Upper lobe of right lung (tissue), 1 donor: ENCODE data around the gene RNF207. TPM values are rescaled to one million over a fixed set of nuclear protein-coding genes. Genes with fewer than 3 reads are reported as not detected.

ENCODE experiments used
- ATAC-seq: fragments of 200-7000 bp; cut with Tn5 transposase; one replicate; pipeline ENCODE4 v1.9.1; 2020; ENCODE audit warnings: mild to moderate bottlenecking, moderate library complexity
- DNase-seq: peaks from one replicate; pipeline ENCODE4 v3.0.0-alpha.2; 2020
- H3K27ac ChIP-seq: fragments of 200-600 bp; one replicate; pipeline ENCODE4 v1.8.0; 2022
- H3K27me3 ChIP-seq: fragments of 200-600 bp; one replicate; pipeline ENCODE4 v1.8.0; 2022; ENCODE audit warnings: mild to moderate bottlenecking
- H3K36me3 ChIP-seq: fragments of 200-600 bp; one replicate; pipeline ENCODE4 v1.8.0; 2022
- H3K4me1 ChIP-seq: fragments of 200-600 bp; one replicate; pipeline ENCODE4 v1.8.0; 2022
- H3K4me3 ChIP-seq: fragments of 200-600 bp; one replicate; pipeline ENCODE4 v1.8.0; 2022; ENCODE audit warnings: mild to moderate bottlenecking
- H3K9me3 ChIP-seq: fragments of 200-600 bp; one replicate; pipeline ENCODE4 v1.8.0; 2022
- intact Hi-C: fragments of 100-400 bp; cut with DNase I; formaldehyde crosslinking; loops from one replicate; pipeline ENCODE4 v1.11.0; 2022
- total RNA-seq: library from RNA; stranded (reverse); fragmentation: NEBNext Ultra II Directional; extraction: Animal tissue kit (Norgen Biotek cat#: 25700); gene quantifications from one replicate; pipeline ENCODE4 v1.2.1, GENCODE V29; 2021
- TF ChIP-seq, protein P1 (sequence below): fragments of 200-600 bp; IDR thresholded peaks from one replicate; pipeline ENCODE4 v1.8.0; 2022; ENCODE audit warnings: antibody characterized with exemption
- donor health status: DM: no; HTN: yes; CAD: no; lungs with severe emphysema.

The RNF207 gene
- total RNA-seq, 1 donor from 2014 or later: 12.7 TPM

DNA sequence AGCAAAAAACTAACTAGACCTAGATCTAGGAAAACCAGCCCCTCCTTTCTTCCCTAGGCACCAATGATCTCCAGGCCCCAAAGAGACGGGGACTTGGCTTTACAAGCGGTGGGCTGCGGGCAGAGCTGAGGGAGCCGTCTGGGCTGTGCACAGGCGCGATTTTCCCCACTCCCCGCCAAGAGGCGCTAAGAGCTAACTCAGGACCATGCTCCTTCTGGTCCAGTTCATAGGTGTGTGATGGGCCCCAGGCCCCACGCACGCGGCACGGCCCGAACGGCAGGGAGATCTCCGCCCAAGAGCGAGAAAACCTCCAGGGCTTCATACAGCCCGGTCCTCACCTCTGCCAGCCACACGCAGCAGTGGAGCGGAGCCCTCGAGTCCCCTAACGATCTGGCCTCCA is 62.5 kb downstream of the RNF207 start:
- intact Hi-C loops: no loop called here
- TF ChIP-seq, protein P1, sequence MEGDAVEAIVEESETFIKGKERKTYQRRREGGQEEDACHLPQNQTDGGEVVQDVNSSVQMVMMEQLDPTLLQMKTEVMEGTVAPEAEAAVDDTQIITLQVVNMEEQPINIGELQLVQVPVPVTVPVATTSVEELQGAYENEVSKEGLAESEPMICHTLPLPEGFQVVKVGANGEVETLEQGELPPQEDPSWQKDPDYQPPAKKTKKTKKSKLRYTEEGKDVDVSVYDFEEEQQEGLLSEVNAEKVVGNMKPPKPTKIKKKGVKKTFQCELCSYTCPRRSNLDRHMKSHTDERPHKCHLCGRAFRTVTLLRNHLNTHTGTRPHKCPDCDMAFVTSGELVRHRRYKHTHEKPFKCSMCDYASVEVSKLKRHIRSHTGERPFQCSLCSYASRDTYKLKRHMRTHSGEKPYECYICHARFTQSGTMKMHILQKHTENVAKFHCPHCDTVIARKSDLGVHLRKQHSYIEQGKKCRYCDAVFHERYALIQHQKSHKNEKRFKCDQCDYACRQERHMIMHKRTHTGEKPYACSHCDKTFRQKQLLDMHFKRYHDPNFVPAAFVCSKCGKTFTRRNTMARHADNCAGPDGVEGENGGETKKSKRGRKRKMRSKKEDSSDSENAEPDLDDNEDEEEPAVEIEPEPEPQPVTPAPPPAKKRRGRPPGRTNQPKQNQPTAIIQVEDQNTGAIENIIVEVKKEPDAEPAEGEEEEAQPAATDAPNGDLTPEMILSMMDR: no peak
- no peak for DNase-seq
- no peaks in the 10 kb centered on the region for H3K27me3 ChIP-seq
- H3K36me3 ChIP-seq: no peaks in the 10 kb centered on the region
- no peak overlapping the region for H3K4me3 ChIP-seq
- H3K27ac ChIP-seq: no peak overlapping the region
- H3K4me1 ChIP-seq: no peaks in the 10 kb centered on the region
- no peaks in the 10 kb centered on the region for H3K9me3 ChIP-seq
- ATAC-seq: no peak

DNA sequence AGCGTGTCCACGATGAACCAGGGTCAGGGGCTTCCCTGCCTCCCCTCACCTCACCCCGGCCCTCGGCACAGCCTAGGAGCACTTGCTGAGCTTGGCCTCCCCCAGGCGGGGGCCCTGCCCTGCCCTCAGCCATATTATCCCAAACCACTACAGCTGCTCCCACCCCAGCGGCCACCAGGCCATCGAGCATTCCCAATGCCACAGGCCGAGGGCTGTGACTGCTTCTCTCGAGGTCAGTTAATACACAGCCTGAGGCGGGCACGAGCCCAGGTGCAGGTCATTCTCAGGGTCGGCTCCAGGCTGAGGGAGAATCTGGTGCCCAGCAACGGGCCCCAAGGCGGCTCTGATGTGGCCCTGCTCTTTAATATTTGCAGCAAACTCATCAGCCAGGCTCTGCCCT is 63.4 kb downstream of the RNF207 start:
- no peak overlapping the region for H3K27ac ChIP-seq
- no peaks in the 10 kb centered on the region for H3K36me3 ChIP-seq
- no peaks in the 10 kb centered on the region for H3K27me3 ChIP-seq
- DNase-seq (no peak), ATAC-seq (no peak)
- H3K4me3 ChIP-seq: no peak overlapping the region
- TF ChIP-seq, protein P1: no peak
- intact Hi-C loops: no loop called here
- no peaks in the 10 kb centered on the region for H3K9me3 ChIP-seq
- no peaks in the 10 kb centered on the region for H3K4me1 ChIP-seq

DNA sequence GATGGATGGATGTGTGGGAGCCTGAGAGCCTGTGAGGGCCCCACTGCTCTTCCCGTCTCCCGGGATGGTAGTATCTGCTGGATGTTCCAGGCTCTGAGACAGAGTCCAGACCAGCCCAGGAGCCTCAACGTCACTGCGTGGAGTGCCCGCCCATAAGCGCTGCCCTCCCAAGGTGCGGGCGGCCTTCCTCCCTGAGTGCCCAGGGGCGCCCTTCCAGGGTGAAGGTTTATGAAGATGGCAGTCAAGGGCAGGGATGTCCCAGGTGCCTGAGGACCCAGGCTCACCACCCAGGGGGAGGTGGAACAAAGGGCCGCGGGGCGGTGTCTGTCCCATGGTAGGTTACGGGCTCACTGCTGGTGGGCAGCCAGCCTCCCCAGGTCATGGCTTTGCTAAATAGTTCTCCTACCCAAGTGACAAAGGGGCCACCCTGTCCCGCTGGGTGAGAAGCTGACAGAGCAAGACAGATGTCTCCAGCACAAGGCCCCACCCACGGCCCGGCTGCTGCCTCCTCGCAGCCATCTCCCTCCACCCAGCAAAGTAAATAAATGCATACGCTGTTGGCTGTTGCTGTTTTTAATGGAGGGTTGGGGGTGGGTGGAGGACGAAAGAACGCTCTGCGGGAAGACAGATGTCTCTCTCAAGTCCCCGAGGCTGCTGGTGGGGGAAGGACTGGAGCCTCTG is 63.9 kb downstream of the RNF207 start:
- Histone ChIP-seq H3K4me3 (no peak overlapping the region), H3K4me1 (no peaks in the 10 kb centered on the region), H3K36me3 (no peaks in the 10 kb centered on the region), H3K27me3 (no peaks in the 10 kb centered on the region), H3K27ac (no peak overlapping the region), H3K9me3 (no peaks in the 10 kb centered on the region)
- intact Hi-C loops: no loop called here
- DNase-seq (no peak), ATAC-seq (no peak)
- TF ChIP-seq, protein P1: no peak

DNA sequence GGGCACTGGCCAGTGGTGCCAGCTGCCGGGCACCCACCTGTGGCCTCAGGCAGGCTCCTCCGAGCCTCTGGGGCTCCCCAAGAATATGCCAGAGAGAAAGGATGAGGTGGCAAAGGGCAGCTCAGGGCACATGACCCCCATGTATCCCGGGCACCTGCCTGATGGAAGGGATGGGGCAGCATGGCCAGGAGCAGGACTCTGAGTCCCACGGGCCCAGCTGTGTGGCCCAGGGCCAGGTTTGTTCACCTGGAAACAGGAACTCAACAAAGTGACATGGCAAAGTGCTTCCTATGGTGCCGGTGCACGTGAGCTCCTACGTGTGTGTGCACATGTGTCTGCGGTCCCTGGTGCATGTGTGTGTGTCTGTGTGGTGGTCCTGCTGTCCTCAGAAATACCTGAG is 64.5 kb downstream of the RNF207 start:
- Histone ChIP-seq H3K4me3 (no peak overlapping the region), H3K27me3 (no peaks in the 10 kb centered on the region), H3K4me1 (no peaks in the 10 kb centered on the region), H3K9me3 (no peaks in the 10 kb centered on the region), H3K27ac (no peak overlapping the region), H3K36me3 (no peaks in the 10 kb centered on the region)
- DNase-seq (no peak), ATAC-seq (no peak)
- intact Hi-C loops: no loop called here
- TF ChIP-seq, protein P1: no peak

Other genes starting within 250 kb of the RNF207 start
- gene NPHP4, start 213.7 kb upstream of the RNF207 start, total RNA-seq: 14.6 TPM
- 60.4 TPM for gene KCNAB2, start 160.2 kb upstream of the RNF207 start, total RNA-seq
- gene CHD5, start 25.8 kb upstream of the RNF207 start, total RNA-seq: 0.23 TPM
- gene RPL22, start 6.5 kb upstream of the RNF207 start, total RNA-seq: 308 TPM
- gene ICMT, start 29.8 kb downstream of the RNF207 start, total RNA-seq: 56.9 TPM
- gene HES3, start 38.1 kb downstream of the RNF207 start, total RNA-seq: not detected
- gene GPR153, start 55.0 kb downstream of the RNF207 start, total RNA-seq: 16.9 TPM
- 22.8 TPM for gene ACOT7, start 187.6 kb downstream of the RNF207 start, total RNA-seq
- 5.7 TPM for gene HES2, start 213.8 kb downstream of the RNF207 start, total RNA-seq
- 4.3 TPM for gene ESPN, start 218.7 kb downstream of the RNF207 start, total RNA-seq